Cardiac fibroblast (primary cell): ENCODE results near the gene KIAA1755.
A peak's percentile ranks its signal among the peaks of the same experiment; 100 is the strongest.

Experiments used
- DNase-seq, 2 donors: peaks; one replicate each; pipeline versions ENCODE4 v3.0.0 to v3.0.0-alpha.2; 2010; ENCODE audit warnings: low read depth in 2 of 2
- H3K4me3 ChIP-seq, 2 donors: replicated peaks in 1 of 2; 1 replicate in 1 of 2; 2 replicates in 1 of 2; pipeline ENCODE4 v1.5.1; 2011; ENCODE audit warnings: low read depth in 2 of 2, low read length in 2 of 2, mild to moderate bottlenecking in 2 of 2, moderate library complexity in 1 of 2
- TF ChIP-seq, protein P1 (sequence below): IDR thresholded peaks from one replicate; pipeline ENCODE4 v1.5.1; 2011; ENCODE audit warnings: low read depth, mild to moderate bottlenecking, low read length, inconsistent platforms

The KIAA1755 gene

DNA sequence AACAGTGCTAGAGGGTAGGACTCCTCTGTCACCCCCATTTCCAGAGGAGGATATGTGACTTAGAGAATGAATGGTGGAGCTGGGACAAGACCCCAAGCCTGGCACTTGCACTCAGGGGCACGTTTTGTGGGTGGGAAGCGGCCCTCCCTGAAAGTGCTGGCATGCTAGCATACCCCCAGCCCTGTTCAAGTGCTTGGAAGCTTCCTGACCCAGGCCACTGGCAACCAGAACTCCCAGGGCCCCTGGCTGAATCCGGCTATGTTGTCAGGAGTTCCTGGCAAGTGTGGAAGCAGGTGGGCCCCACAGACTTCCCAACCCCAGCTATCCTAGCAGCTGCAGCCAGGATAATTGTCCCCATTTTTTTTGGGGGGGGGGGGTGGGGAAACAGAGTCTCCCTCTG, 59.9 kb downstream of the KIAA1755 start:
- H3K4me3 ChIP-seq: no peak overlapping the region
- no peak for DNase-seq
- TF ChIP-seq, protein P1, sequence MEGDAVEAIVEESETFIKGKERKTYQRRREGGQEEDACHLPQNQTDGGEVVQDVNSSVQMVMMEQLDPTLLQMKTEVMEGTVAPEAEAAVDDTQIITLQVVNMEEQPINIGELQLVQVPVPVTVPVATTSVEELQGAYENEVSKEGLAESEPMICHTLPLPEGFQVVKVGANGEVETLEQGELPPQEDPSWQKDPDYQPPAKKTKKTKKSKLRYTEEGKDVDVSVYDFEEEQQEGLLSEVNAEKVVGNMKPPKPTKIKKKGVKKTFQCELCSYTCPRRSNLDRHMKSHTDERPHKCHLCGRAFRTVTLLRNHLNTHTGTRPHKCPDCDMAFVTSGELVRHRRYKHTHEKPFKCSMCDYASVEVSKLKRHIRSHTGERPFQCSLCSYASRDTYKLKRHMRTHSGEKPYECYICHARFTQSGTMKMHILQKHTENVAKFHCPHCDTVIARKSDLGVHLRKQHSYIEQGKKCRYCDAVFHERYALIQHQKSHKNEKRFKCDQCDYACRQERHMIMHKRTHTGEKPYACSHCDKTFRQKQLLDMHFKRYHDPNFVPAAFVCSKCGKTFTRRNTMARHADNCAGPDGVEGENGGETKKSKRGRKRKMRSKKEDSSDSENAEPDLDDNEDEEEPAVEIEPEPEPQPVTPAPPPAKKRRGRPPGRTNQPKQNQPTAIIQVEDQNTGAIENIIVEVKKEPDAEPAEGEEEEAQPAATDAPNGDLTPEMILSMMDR: no peak

DNA sequence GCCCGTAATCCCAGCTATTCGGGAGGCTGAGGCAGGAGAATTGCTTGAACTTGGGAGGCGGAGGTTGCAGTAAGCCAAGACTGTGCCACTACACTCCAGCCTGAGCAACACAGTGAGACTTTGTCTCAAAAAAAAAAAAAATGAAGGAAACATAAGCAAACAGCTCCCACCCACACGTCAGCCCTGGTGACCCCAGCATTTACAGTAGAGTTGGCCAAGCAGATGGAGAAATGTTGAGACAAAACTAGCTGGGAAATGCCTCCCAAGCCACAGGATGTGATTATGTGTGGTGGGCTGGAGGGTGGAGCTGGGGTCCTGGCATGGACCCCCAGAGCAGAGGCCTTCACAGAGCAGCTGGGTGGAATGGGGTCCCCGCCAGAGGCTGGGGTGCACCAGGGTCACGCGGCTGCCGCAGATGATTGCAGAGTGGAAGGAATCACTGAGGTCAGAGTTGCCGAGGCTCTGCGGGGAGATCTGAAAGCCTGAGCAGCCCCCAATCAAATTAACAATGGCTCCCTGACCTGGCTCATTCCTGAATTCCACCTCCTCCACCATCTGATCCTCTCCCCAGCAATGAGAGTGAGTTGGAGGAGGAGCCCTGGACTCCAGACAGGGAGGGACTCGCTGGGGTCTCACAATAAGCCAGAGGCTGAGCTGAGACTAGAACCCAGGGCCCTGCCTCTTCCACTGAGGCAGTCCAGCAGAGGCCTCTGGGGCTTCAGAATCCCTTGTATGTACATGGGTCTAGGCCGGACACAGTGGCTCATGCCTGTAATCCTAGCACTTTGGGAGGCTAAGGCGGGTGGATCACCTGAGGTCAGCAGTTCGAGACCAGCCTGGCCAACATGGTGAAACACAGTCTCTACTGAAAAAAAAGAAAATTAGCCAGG, 60.8 kb downstream of the KIAA1755 start:
- no peak for DNase-seq
- H3K4me3 ChIP-seq: no peak overlapping the region
- TF ChIP-seq, protein P1: no peak

DNA sequence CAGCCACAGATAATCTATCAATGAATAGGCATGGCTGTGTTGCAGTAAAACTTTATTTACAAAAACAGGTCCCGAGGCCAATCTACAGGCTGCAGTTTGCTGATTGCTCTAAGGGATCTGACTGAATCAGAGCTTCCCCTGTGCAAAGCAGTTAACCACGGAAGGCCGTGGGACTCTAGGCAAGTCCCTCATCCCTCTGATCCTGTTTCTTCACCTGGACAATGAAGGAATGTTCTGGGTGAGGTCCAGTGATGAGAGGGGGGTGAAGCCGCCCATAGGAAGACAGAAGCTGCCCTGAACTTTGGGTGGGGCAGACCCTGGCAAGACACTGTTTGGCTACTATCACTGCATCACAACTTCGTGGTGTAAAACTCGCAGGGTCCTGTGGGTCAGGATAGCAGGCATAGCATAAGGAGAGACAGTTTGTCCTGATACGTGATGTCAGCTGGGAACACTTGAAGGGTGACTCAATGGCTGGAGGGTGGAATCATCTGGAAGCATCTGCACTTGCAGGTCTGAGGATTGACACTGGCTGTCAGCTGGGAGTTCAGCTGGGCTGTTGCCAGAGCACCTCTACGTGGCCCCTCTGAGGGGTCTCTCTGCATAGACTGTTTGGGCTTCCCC, 62.2 kb downstream of the KIAA1755 start:
- no peak overlapping the region for H3K4me3 ChIP-seq
- DNase-seq: peak in 1 of 2 donors; percentile 50
- TF ChIP-seq, protein P1: no peak

DNA sequence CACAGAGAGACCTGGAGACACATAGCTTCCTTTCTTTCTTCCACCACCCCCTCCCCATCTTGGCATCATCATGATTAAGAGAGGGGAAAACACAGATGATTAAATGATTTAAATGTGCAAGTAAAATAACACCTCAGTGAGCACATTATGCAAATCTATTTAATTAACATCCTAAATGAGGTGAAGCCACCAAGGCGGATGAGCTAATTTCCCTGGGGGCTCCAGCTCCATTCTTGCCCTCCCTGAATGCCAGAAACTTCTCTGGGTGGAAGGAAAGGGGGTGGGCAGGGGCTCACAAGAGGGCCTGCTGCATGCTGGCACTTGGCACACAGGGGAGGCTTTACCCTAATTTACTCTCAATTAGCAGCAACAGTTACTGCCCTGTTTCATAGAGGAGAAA, 62.9 kb downstream of the KIAA1755 start:
- no peak for DNase-seq
- TF ChIP-seq, protein P1: no peak
- H3K4me3 ChIP-seq: no peak overlapping the region

DNA sequence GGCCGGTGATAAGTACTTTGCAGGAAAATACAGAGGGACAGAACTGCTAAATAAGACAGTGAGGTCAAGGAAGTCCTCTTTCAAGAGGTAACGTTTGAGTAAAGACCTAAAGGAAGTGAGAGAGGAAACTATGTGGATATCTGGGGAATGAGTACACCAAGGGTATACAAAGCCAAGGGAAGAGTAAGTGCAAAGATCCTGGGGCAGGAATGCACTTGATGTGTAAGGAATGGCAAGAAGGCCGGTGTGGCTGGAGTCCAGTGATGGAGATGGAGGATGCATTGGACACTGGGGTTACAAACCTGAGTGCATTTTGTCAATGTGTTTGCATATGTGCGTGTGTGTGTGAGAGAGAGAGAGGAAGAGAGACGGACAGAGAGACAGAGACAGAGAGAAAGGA, 63.3 kb downstream of the KIAA1755 start:
- peak; percentile 29 to 33 for DNase-seq
- TF ChIP-seq, protein P1: no peak
- no peak overlapping the region for H3K4me3 ChIP-seq

DNA sequence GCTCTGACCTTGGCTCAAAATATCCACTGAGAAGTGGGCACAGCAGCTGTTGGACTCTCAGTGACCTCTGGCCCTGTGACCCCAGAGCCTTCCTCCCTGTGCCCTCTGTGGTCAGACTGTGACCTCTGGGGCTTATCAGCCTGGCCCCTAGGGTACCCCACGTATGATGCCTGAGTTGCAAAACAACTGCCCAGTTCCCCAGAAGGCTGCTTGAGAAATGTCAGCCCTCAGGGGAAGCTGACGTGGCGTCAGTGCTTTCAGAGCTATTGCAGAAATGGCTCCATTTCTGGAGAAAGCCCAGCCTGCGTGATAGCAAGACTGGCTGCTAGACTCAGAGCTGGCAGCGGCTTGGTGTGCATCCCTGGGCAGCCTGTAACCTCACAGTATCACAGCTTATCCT, 63.9 kb downstream of the KIAA1755 start:
- no peak overlapping the region for H3K4me3 ChIP-seq
- TF ChIP-seq, protein P1: no peak
- DNase-seq: peak; percentile 95 to 97
